HepG2 (cell line): ENCODE measurements around the gene SSH3. TPM values are rescaled to one million over a fixed set of nuclear protein-coding genes. Genes with fewer than 3 reads are reported as not detected.

Experiments
- AGO1 ChIP-seq: fragments of 200-400 bp; formaldehyde crosslinking; IDR thresholded peaks from 2 replicates; pipeline ENCODE4 v1.6.1; 2017; ENCODE audit warnings: mild to moderate bottlenecking, low read depth, low read length, moderate library complexity; ENCODE audit not compliant: poor library complexity, severe bottlenecking
- ATF7 ChIP-seq, 2 experiments: fragments of 450-650 bp in 1 of 2; sonication (generic) in 1 of 2; formaldehyde crosslinking in 1 of 2; IDR thresholded peaks; 2 replicates each; pipeline versions ENCODE4 v1.4.0 to v1.6.1; 2016 to 2020; ENCODE audit warnings: antibody characterized with exemption in 1 of 2, mild to moderate bottlenecking in 1 of 2, missing genetic modification reagents in 1 of 2
- BRCA1 ChIP-seq: sonication (generic); formaldehyde crosslinking; IDR thresholded peaks from 2 replicates; pipeline ENCODE4 v1.4.0; 2020; ENCODE audit warnings: missing genetic modification reagents
- HDAC1 ChIP-seq: sonication (generic); formaldehyde crosslinking; IDR thresholded peaks from 2 replicates; pipeline ENCODE4 v1.5.1; 2020; ENCODE audit warnings: mild to moderate bottlenecking, missing genetic modification reagents
- KLF15 ChIP-seq: sonication (generic); formaldehyde crosslinking; IDR thresholded peaks from 2 replicates; pipeline ENCODE4 v1.8.1; 2023; ENCODE audit warnings: borderline replicate concordance, mild to moderate bottlenecking, inconsistent platforms, missing genetic modification reagents, mixed read lengths
- MIXL1 ChIP-seq: IDR thresholded peaks from 2 replicates; pipeline ENCODE4 v1.6.1; 2016
- RXRB ChIP-seq: IDR thresholded peaks from 2 replicates; pipeline ENCODE4 v1.6.1; 2016; ENCODE audit warnings: borderline replicate concordance, missing genetic modification reagents, missing compliant biosample characterization
- ZNF121 ChIP-seq: sonication (generic); formaldehyde crosslinking; IDR thresholded peaks from 2 replicates; pipeline ENCODE4 v1.5.0; 2020; ENCODE audit warnings: mild to moderate bottlenecking, missing genetic modification reagents
- ZNF18 ChIP-seq: sonication (generic); formaldehyde crosslinking; IDR thresholded peaks from 2 replicates; pipeline ENCODE4 v1.8.0; 2022; ENCODE audit warnings: mild to moderate bottlenecking, missing genetic modification reagents; ENCODE audit not compliant: insufficient replicate concordance
- ZNF20 ChIP-seq: sonication (generic); formaldehyde crosslinking; IDR thresholded peaks from 2 replicates; pipeline ENCODE4 v1.4.0; 2020; ENCODE audit warnings: mild to moderate bottlenecking, moderate library complexity, missing genetic modification reagents
- ZNF253 ChIP-seq: sonication (generic); formaldehyde crosslinking; IDR thresholded peaks from 2 replicates; pipeline ENCODE4 v1.8.0; 2022; ENCODE audit warnings: mild to moderate bottlenecking, missing genetic modification reagents, borderline replicate concordance
- ZNF430 ChIP-seq: sonication (generic); formaldehyde crosslinking; IDR thresholded peaks from 2 replicates; pipeline ENCODE4 v1.9.0; 2021; ENCODE audit warnings: mild to moderate bottlenecking, missing genetic modification reagents
- ZNF550 ChIP-seq: sonication (generic); formaldehyde crosslinking; IDR thresholded peaks from 2 replicates; pipeline ENCODE4 v1.4.0; 2020; ENCODE audit warnings: mild to moderate bottlenecking, missing genetic modification reagents, borderline replicate concordance
- ZNF672 ChIP-seq: sonication (generic); formaldehyde crosslinking; IDR thresholded peaks from 2 replicates; pipeline ENCODE4 v1.8.1; 2022; ENCODE audit warnings: missing genetic modification reagents
- ZNF816 ChIP-seq: sonication (generic); formaldehyde crosslinking; IDR thresholded peaks from 2 replicates; pipeline ENCODE4 v1.8.0; 2022; ENCODE audit warnings: missing genetic modification reagents, mild to moderate bottlenecking, borderline replicate concordance
- ZNF83 ChIP-seq: sonication (generic); formaldehyde crosslinking; IDR thresholded peaks from 2 replicates; pipeline ENCODE4 v1.4.0; 2020; ENCODE audit warnings: missing genetic modification reagents, mild to moderate bottlenecking, borderline replicate concordance
- ZNF879 ChIP-seq: sonication (generic); formaldehyde crosslinking; IDR thresholded peaks from 2 replicates; pipeline ENCODE4 v1.8.1; 2023; ENCODE audit warnings: missing genetic modification reagents
- ZNF883 ChIP-seq: sonication (generic); formaldehyde crosslinking; IDR thresholded peaks from 2 replicates; pipeline ENCODE4 v1.5.1; 2020; ENCODE audit warnings: mild to moderate bottlenecking, missing genetic modification reagents; ENCODE audit errors: not compliant biosample characterization
- polyA plus RNA-seq, 8 experiments: library from polyadenylated mRNA; depleted of rRNA in 3 of 8; stranded (reverse) in 7 of 8; unstranded in 1 of 8; fragments of >200 nt; fragmentation: Illumina TruSeq in 4 of 8; extraction: Trizol in 4 of 8; gene quantifications; 2 replicates each; pipeline versions ENCODE4 v1.2.1 to v1.2.3, GENCODE V29; 2011 to 2016; ENCODE audit warnings: low read depth in 4 of 8, missing spikeins in 1 of 8, mixed read lengths in 1 of 8; ENCODE audit not compliant: insufficient read depth in 1 of 8
- total RNA-seq, 5 experiments: library from RNA; depleted of rRNA; stranded (reverse); fragments of >200 nt; fragmentation: Illumina TruSeq; extraction: Trizol; gene quantifications; 2 replicates each; pipeline ENCODE4 v1.2.3, GENCODE V29; 2016; ENCODE audit warnings: low read depth in 1 of 5
- TF ChIP-seq, protein P1 (sequence below), 2 experiments: fragments of 450-650 bp in 1 of 2; sonication (generic) in 1 of 2; formaldehyde crosslinking; IDR thresholded peaks; 2 replicates each; pipeline versions ENCODE4 v1.5.0 to v1.8.0; 2020 to 2022; ENCODE audit warnings: mild to moderate bottlenecking in 1 of 2, missing genetic modification reagents in 1 of 2
- TF ChIP-seq, protein P2 (sequence below): sonication (generic); formaldehyde crosslinking; IDR thresholded peaks from 2 replicates; pipeline ENCODE4 v1.9.0; 2021; ENCODE audit warnings: missing genetic modification reagents, mild to moderate bottlenecking, borderline replicate concordance
- TF ChIP-seq, protein P3 (sequence below): sonication (generic); formaldehyde crosslinking; IDR thresholded peaks from 2 replicates; pipeline ENCODE4 v1.4.0; 2020; ENCODE audit warnings: missing genetic modification reagents, borderline replicate concordance

The SSH3 gene
- total and polyA plus RNA-seq, 2 of the 13 experiments (the other 11 are each of a cell fraction or from before 2014, with no cell fraction given): 12.4 to 18.8 TPM

DNA sequence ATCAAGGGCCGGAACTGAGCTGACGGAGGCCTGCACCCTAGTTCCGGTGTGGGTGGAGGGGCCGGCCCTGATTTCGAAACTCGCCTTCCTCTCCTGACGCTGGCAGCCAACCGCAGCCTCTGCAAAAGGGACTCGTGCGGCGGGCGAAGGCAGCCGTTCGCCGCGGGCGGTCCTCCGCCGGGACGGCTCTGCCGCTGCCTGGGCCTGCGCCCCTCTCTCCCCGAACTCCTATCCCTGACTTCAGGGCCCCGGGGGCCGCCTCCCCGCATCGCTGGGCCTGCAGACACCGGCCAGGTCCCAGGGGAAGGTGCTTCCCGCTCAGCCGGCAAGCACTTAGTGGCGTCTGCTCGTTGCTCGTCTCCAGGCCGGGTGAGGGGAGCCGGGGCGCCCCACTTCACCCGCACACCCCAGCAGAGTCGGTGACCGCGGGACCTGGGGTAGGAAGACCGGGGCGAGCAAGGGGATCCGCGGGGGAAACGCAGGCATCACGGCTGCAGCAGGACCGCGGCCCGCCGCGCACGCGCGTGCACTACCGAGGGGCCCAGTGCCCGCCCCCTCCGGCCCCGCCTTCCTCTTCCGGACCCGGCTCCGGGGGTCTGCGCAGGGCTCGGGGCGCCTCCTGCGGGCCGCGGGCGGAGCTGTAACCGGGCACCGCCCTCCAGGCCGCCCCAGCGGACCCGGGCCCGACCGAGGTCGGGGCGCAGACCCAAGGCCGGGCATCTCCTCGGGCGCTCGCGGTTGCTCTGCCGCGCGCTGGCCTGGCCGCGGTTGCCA is 14.7 kb upstream of the SSH3 start (continued):
- TF ChIP-seq ZNF879 (peak; percentile 93), ZNF883 (CRISPR knock-in tag) (peak; percentile 67), ZNF430 (CRISPR knock-in tag) (no peak; the same call in 1 of the 2 replicates), ZNF121 (CRISPR knock-in tag) (0 out of 2 replicates have a peak, but pooled peaks have one; percentile 2), ATF7 (IDR thresholded peaks at IDR 0.05) (no peak), ATF7 (CRISPR knock-in tag; IDR thresholded peaks at IDR 0.05) (peak; percentile 62; the same call in 1 of the 2 replicates), ZNF550 (peak; percentile 87; the same call in 1 of the 2 replicates), AGO1 (peak; percentile 92), ZNF18 (CRISPR knock-in tag) (peak; percentile 45), ZNF672 (no peak), ZNF816 (CRISPR knock-in tag) (0 out of 2 replicates have a peak, but pooled peaks have one; percentile 73), ZNF20 (CRISPR knock-in tag) (no peak), ZNF83 (no peak; the same call in 1 of the 2 replicates), RXRB (peak; percentile 77), BRCA1 (CRISPR knock-in tag) (peak; percentile 80), MIXL1 (peak; percentile 66; the same call in 1 of the 2 replicates), KLF15 (CRISPR knock-in tag) (no peak), ZNF253 (CRISPR knock-in tag) (no peak), HDAC1 (CRISPR knock-in tag) (peak; percentile 64; the same call in 1 of the 2 replicates)
- TF ChIP-seq, protein P1, sequence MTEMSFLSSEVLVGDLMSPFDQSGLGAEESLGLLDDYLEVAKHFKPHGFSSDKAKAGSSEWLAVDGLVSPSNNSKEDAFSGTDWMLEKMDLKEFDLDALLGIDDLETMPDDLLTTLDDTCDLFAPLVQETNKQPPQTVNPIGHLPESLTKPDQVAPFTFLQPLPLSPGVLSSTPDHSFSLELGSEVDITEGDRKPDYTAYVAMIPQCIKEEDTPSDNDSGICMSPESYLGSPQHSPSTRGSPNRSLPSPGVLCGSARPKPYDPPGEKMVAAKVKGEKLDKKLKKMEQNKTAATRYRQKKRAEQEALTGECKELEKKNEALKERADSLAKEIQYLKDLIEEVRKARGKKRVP (CRISPR knock-in tag; IDR thresholded peaks at IDR 0.05): peak in 1 of 2 experiments; percentile 54; a peak in 2 of 4 replicates
- TF ChIP-seq, protein P2, sequence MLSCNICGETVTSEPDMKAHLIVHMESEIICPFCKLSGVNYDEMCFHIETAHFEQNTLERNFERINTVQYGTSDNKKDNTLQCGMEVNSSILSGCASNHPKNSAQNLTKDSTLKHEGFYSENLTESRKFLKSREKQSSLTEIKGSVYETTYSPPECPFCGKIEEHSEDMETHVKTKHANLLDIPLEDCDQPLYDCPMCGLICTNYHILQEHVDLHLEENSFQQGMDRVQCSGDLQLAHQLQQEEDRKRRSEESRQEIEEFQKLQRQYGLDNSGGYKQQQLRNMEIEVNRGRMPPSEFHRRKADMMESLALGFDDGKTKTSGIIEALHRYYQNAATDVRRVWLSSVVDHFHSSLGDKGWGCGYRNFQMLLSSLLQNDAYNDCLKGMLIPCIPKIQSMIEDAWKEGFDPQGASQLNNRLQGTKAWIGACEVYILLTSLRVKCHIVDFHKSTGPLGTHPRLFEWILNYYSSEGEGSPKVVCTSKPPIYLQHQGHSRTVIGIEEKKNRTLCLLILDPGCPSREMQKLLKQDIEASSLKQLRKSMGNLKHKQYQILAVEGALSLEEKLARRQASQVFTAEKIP: no peak
- TF ChIP-seq, protein P3, sequence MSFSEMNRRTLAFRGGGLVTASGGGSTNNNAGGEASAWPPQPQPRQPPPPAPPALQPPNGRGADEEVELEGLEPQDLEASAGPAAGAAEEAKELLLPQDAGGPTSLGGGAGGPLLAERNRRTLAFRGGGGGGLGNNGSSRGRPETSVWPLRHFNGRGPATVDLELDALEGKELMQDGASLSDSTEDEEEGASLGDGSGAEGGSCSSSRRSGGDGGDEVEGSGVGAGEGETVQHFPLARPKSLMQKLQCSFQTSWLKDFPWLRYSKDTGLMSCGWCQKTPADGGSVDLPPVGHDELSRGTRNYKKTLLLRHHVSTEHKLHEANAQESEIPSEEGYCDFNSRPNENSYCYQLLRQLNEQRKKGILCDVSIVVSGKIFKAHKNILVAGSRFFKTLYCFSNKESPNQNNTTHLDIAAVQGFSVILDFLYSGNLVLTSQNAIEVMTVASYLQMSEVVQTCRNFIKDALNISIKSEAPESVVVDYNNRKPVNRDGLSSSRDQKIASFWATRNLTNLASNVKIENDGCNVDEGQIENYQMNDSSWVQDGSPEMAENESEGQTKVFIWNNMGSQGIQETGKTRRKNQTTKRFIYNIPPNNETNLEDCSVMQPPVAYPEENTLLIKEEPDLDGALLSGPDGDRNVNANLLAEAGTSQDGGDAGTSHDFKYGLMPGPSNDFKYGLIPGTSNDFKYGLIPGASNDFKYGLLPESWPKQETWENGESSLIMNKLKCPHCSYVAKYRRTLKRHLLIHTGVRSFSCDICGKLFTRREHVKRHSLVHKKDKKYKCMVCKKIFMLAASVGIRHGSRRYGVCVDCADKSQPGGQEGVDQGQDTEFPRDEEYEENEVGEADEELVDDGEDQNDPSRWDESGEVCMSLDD (CRISPR knock-in tag): no peak; the same call in 1 of the 2 replicates
